Caco-2 (cell line): ENCODE measurements around the gene TSSK2. TPM values are rescaled to one million over a fixed set of nuclear protein-coding genes. Genes with fewer than 3 reads are reported as not detected.

ENCODE experiments used
- BruUV-seq: library from RNA; stranded (reverse); fragments of 400-500 nt; replicated peaks from 2 replicates; lab custom pipeline; 2021; lab: Mats Ljungman, UMichigan
- CTCF ChIA-PET: fragments of 300-600 bp; sonication (Branson Sonifier 250); formaldehyde crosslinking; loops from one replicate; lab custom pipeline; 2022; ENCODE audit warnings: antibody characterized with exemption; lab: Charles Lee
- POLR2A ChIA-PET: fragments of 300-600 bp; sonication (Branson Sonifier 250); formaldehyde crosslinking; loops from one replicate; lab custom pipeline; 2022; ENCODE audit warnings: antibody characterized with exemption; lab: Charles Lee
- DNase-seq, 2 experiments: peaks; one replicate each; pipeline versions ENCODE4 v3.0.0 to v3.0.0-alpha.2; 2020 to 2022
- H3K27me3 ChIP-seq: replicated peaks from 2 replicates; pipeline ENCODE4 v1.6.0; 2011; ENCODE audit warnings: low read length; ENCODE audit not compliant: control insufficient read depth, insufficient read depth
- H3K36me3 ChIP-seq: 2 replicates; pipeline ENCODE4 v1.5.1; 2011; ENCODE audit warnings: low read length; ENCODE audit not compliant: control insufficient read depth, insufficient read depth
- H3K4me1 ChIP-seq: fragments of 250-450 bp; sonication (Bioruptor Pico); 2 replicates; pipeline ENCODE4 v1.5.1; 2020; ENCODE audit warnings: mild to moderate bottlenecking
- H3K4me3 ChIP-seq: 2 replicates; pipeline ENCODE4 v1.5.1; 2011; ENCODE audit warnings: low read depth, mild to moderate bottlenecking, control low read depth, low read length
- H3K9me3 ChIP-seq: fragments of 250-450 bp; sonication (Bioruptor Pico); 2 replicates; pipeline ENCODE4 v1.5.1; 2020; ENCODE audit warnings: mild to moderate bottlenecking, moderate library complexity
- H3K27ac Mint-ChIP-seq: one replicate; pipeline ENCODE4 v1.8.0; 2022; ENCODE audit warnings: mixed read lengths; ENCODE audit not compliant: unreplicated experiment
- H3K27me3 Mint-ChIP-seq: one replicate; pipeline ENCODE4 v1.8.0; 2022; ENCODE audit warnings: mixed read lengths; ENCODE audit not compliant: insufficient read depth, unreplicated experiment
- H3K36me3 Mint-ChIP-seq: one replicate; pipeline ENCODE4 v1.8.0; 2022; ENCODE audit warnings: mild to moderate bottlenecking, mixed read lengths; ENCODE audit not compliant: insufficient read depth, unreplicated experiment
- H3K4me1 Mint-ChIP-seq: one replicate; pipeline ENCODE4 v1.8.0; 2022; ENCODE audit warnings: low read depth, mixed read lengths; ENCODE audit not compliant: unreplicated experiment
- H3K4me3 Mint-ChIP-seq: one replicate; pipeline ENCODE4 v1.8.0; 2022; ENCODE audit warnings: mild to moderate bottlenecking, moderate library complexity, mixed read lengths; ENCODE audit not compliant: unreplicated experiment
- H3K9me3 Mint-ChIP-seq: one replicate; pipeline ENCODE4 v1.8.0; 2022; ENCODE audit warnings: mixed read lengths; ENCODE audit not compliant: unreplicated experiment
- CTCF ChIP-seq, 2 experiments: fragments of 200-600 bp in 1 of 2; IDR thresholded peaks; 1 replicate in 1 of 2; 2 replicates in 1 of 2; pipeline versions ENCODE4 v1.5.1 to v1.8.0; 2011 to 2022; ENCODE audit warnings: antibody characterized with exemption in 1 of 2, control low read depth in 1 of 2, inconsistent platforms in 1 of 2, low read depth in 1 of 2, low read length in 1 of 2, mild to moderate bottlenecking in 1 of 2, moderate library complexity in 1 of 2; ENCODE audit not compliant: insufficient read depth in 1 of 2, severe bottlenecking in 1 of 2, unreplicated experiment in 1 of 2
- intact Hi-C: fragments of 100-400 bp; cut with micrococcal nuclease; formaldehyde crosslinking; loops from one replicate; pipeline ENCODE4 v1.10.0; 2022; ENCODE audit not compliant: unreplicated experiment
- total RNA-seq: library from RNA; stranded (reverse); gene quantifications from 2 replicates; pipeline ENCODE4 v1.2.3, GENCODE V29; 2022

TSSK2 gene
- total RNA-seq, 1 experiment from 2014 or later: not detected

GRCh38 chr22:19127329-19128008, 3.6 kb upstream of the TSSK2 start:
- Histone ChIP-seq H3K36me3 (no peaks in the 10 kb centered on the region), H3K4me1 (peaks cover 5% of the 10 kb centered on the region; the same call in 1 of the 2 replicates), H3K27me3 (no peaks in the 10 kb centered on the region), H3K4me3 (no peak overlapping the region), H3K9me3 (no peaks in the 10 kb centered on the region)
- H3K27me3 Mint-ChIP-seq: no peaks in the 10 kb centered on the region
- peaks cover 11% of the 10 kb centered on the region for H3K4me1 Mint-ChIP-seq
- H3K27ac Mint-ChIP-seq: no peak overlapping the region
- no peaks in the 10 kb centered on the region for H3K9me3 Mint-ChIP-seq
- no peak for TF ChIP-seq CTCF (IDR thresholded peaks at IDR 0.05; ENCODE audit: insufficient read depth in 1 of 2, low read depth in 1 of 2, low read length in 1 of 2, severe bottlenecking in 1 of 2, unreplicated experiment in 1 of 2)
- DNase-seq: peak in 1 of 2 experiments; percentile 39
- H3K4me3 Mint-ChIP-seq: no peak overlapping the region
- peaks cover 8% of the 10 kb centered on the region for H3K36me3 Mint-ChIP-seq
- BruUV-seq: no TSS peak
- ChIA-PET POLR2A (interaction anchor here (0.5 to 0.9 kb wide), 2 partner anchors 17 to 243 kb away, joined by 3 to 4 read pairs; partner anchors contain the start of gene ESS2), CTCF (interaction anchor here (0.6 kb wide), 1 partner anchor 263 kb away, joined by 3 read pairs; no protein-coding TSS in a partner anchor)
- intact Hi-C loops: no loop called here

GRCh38 chr22:19128009-19128401, 3.1 kb upstream of the TSSK2 start:
- no peaks in the 10 kb centered on the region for H3K9me3 Mint-ChIP-seq

More at GRCh38 chr22:19128009-19128401, 3.1 kb upstream of the TSSK2 start:
- Mint-ChIP-seq H3K27ac (no peak overlapping the region), H3K4me3 (no peak overlapping the region), H3K4me1 (peaks cover 9% of the 10 kb centered on the region), H3K27me3 (no peaks in the 10 kb centered on the region), H3K36me3 (peaks cover 5% of the 10 kb centered on the region)
- DNase-seq: no peak
- no peak for TF ChIP-seq CTCF (IDR thresholded peaks at IDR 0.05; ENCODE audit: insufficient read depth in 1 of 2, low read depth in 1 of 2, low read length in 1 of 2, severe bottlenecking in 1 of 2, unreplicated experiment in 1 of 2)
- Histone ChIP-seq H3K9me3 (no peaks in the 10 kb centered on the region), H3K27me3 (no peaks in the 10 kb centered on the region), H3K4me1 (peaks cover 3% of the 10 kb centered on the region; the same call in 1 of the 2 replicates), H3K4me3 (no peak overlapping the region), H3K36me3 (no peaks in the 10 kb centered on the region)
- POLR2A ChIA-PET: no interaction called here
- intact Hi-C loops: no loop called here
- CTCF ChIA-PET: no interaction called here
- no TSS peak for BruUV-seq
